NCI-H1105 treated with DMSO at 0.1 percent for 48 hours (cell line): ENCODE data around the gene KRTAP15-1.
A peak's percentile ranks its signal among the peaks of the same experiment; 100 is the strongest.

Experiments used
- DNase-seq: peaks from one replicate; lab custom pipeline; 2025; lab: John Stamatoyannopoulos, UW

Gene KRTAP15-1

GRCh38 chr21:30439975-30440374 is at the start of gene KRTAP15-1:
Gene KRTAP15-1, plus strand, starts transcription at chr21:30440275. Its CDS starts 53 bp downstream, at chr21:30440328.
- DNase-seq, result no peak

GRCh38 chr21:30391492-30392025 is 48.5 kb upstream of the KRTAP15-1 start:
- no peak for DNase-seq

GRCh38 chr21:30395731-30396130 is 44.3 kb upstream of the KRTAP15-1 start, which contains the start of gene KRTAP13-1:
Gene KRTAP13-1, plus strand, starts transcription at chr21:30396031. Its CDS starts 56 bp downstream, at chr21:30396087.
- DNase-seq, result no peak

- peak; percentile 84 for DNase-seq
Observed at GRCh38 chr21:30408782-30409494, 31.1 kb upstream of the KRTAP15-1 start.

GRCh38 chr21:30415993-30416392 is 24.1 kb upstream of the KRTAP15-1 start:
- no peak for DNase-seq

GRCh38 chr21:30425826-30426225 is 14.2 kb upstream of the KRTAP15-1 start, which contains the start of gene KRTAP13-3:
Gene KRTAP13-3, minus strand, starts transcription at chr21:30425926. Its CDS starts 14 bp downstream, at chr21:30425912.
- DNase-seq, result no peak

GRCh38 chr21:30426731-30427130 is 13.3 kb upstream of the KRTAP15-1 start:
- DNase-seq, result no peak

GRCh38 chr21:30430170-30430655 is 9.9 kb upstream of the KRTAP15-1 start, which contains the start of gene KRTAP13-4:
Gene KRTAP13-4, plus strand, starts transcription at chr21:30430220. Its CDS starts 56 bp downstream, at chr21:30430276.
- DNase-seq, result no peak

GRCh38 chr21:30434033-30434631 is 5.9 kb upstream of the KRTAP15-1 start:
- DNase-seq, result peak; percentile 12

- no peak for DNase-seq
Observed at GRCh38 chr21:30437010-30437565, 3.0 kb upstream of the KRTAP15-1 start.

- DNase-seq, result no peak
Observed at GRCh38 chr21:30443226-30443625, 3.2 kb downstream of the KRTAP15-1 start.

GRCh38 chr21:30444204-30444603 is 4.1 kb downstream of the KRTAP15-1 start:
- no peak for DNase-seq

GRCh38 chr21:30447056-30447455 is 7.0 kb downstream of the KRTAP15-1 start:
- DNase-seq, result no peak

- DNase-seq, result no peak
Observed at GRCh38 chr21:30448514-30448913, 8.4 kb downstream of the KRTAP15-1 start.

- DNase-seq, result peak; percentile 1
Observed at GRCh38 chr21:30463713-30464112, 23.6 kb downstream of the KRTAP15-1 start.

GRCh38 chr21:30468900-30469714 is 29.0 kb downstream of the KRTAP15-1 start:
- no peak for DNase-seq

- no peak for DNase-seq
Observed at GRCh38 chr21:30478004-30478403, 37.9 kb downstream of the KRTAP15-1 start.

- no peak for DNase-seq
Observed at GRCh38 chr21:30479259-30479658, 39.2 kb downstream of the KRTAP15-1 start.

GRCh38 chr21:30480145-30480544 is 40.1 kb downstream of the KRTAP15-1 start, which contains the start of gene KRTAP19-1:
Gene KRTAP19-1, minus strand, starts transcription at chr21:30480367. Its CDS starts 50 bp downstream, at chr21:30480317.
- no peak for DNase-seq

- DNase-seq, result no peak
Observed at GRCh38 chr21:30482130-30482529, 42.1 kb downstream of the KRTAP15-1 start.

GRCh38 chr21:30486180-30486579 is 46.1 kb downstream of the KRTAP15-1 start:
- no peak for DNase-seq
